Panc1 (cell line): ENCODE results near the gene FIG4. TPM values are rescaled to one million over a fixed set of nuclear protein-coding genes. Genes with fewer than 3 reads are reported as not detected.

Source experiments
- ATAC-seq: fragments of 200-7000 bp; cut with Tn5 transposase; 2 replicates; pipeline ENCODE4 v1.9.1; 2020; ENCODE audit warnings: mild to moderate bottlenecking, moderate library complexity
- BruUV-seq: library from RNA; stranded (reverse); fragments of 400-500 nt; replicated peaks from 2 replicates; lab custom pipeline; 2021; lab: Mats Ljungman, UMichigan
- CTCF ChIA-PET: fragments of 300-600 bp; sonication (Branson Sonifier 250); formaldehyde crosslinking; loops from one replicate; lab custom pipeline; 2022; ENCODE audit warnings: antibody characterized with exemption; lab: Charles Lee
- POLR2A ChIA-PET: fragments of 300-600 bp; sonication (Branson Sonifier 250); formaldehyde crosslinking; loops from one replicate; lab custom pipeline; 2022; ENCODE audit warnings: antibody characterized with exemption; lab: Charles Lee
- DNase-seq: peaks from one replicate; pipeline ENCODE4 v3.0.0-alpha.2; 2010; ENCODE audit warnings: low read depth, low spot score
- H3K27ac ChIP-seq: 2 replicates; pipeline ENCODE4 v1.5.1; 2011; ENCODE audit warnings: mild to moderate bottlenecking, low read length, inconsistent platforms
- H3K27me3 ChIP-seq: fragments of 200-500 bp; sonication (Bioruptor generic); 2 replicates; pipeline ENCODE4 v1.6.0; 2014; ENCODE audit warnings: low read length, inconsistent platforms; ENCODE audit not compliant: control insufficient read depth, insufficient read depth
- H3K36me3 ChIP-seq: fragments of 200-500 bp; sonication (Bioruptor generic); 2 replicates; pipeline ENCODE4 v1.5.1; 2014; ENCODE audit warnings: inconsistent platforms, mild to moderate bottlenecking, low read length, moderate library complexity; ENCODE audit not compliant: control insufficient read depth, insufficient read depth
- H3K4me1 ChIP-seq: 2 replicates; pipeline ENCODE4 v1.5.1; 2011; ENCODE audit warnings: inconsistent platforms, mild to moderate bottlenecking, low read length, moderate library complexity; ENCODE audit not compliant: control insufficient read depth, insufficient read depth
- H3K4me3 ChIP-seq, 2 experiments: 2 replicates each; pipeline ENCODE4 v1.5.1; 2011 to 2012; ENCODE audit warnings: low read depth in 2 of 2, low read length in 2 of 2, mild to moderate bottlenecking in 2 of 2, inconsistent platforms in 1 of 2, moderate library complexity in 1 of 2
- H3K9me3 ChIP-seq: fragments of 200-500 bp; sonication (Bioruptor generic); 2 replicates; pipeline ENCODE4 v1.5.1; 2014; ENCODE audit warnings: low read depth, mild to moderate bottlenecking, inconsistent platforms, low read length, moderate library complexity; ENCODE audit not compliant: control insufficient read depth, insufficient read depth
- CTCF ChIP-seq: fragments of 450-650 bp; IDR thresholded peaks from 2 replicates; pipeline ENCODE4 v1.5.1; 2017; ENCODE audit warnings: mild to moderate bottlenecking
- POLR2AphosphoS5 ChIP-seq: IDR thresholded peaks from 2 replicates; pipeline ENCODE4 v1.6.1; 2012; ENCODE audit warnings: mild to moderate bottlenecking, low read depth, low read length, moderate library complexity
- REST ChIP-seq, 2 experiments: IDR thresholded peaks; 2 replicates each; pipeline ENCODE4 v1.6.1; 2011 to 2012; ENCODE audit warnings: low read depth in 2 of 2, control low read depth in 1 of 2, low read length in 1 of 2, mild to moderate bottlenecking in 1 of 2, moderate library complexity in 1 of 2; ENCODE audit not compliant: insufficient read depth in 1 of 2
- SIN3A ChIP-seq: IDR thresholded peaks from 2 replicates; pipeline ENCODE4 v1.6.1; 2012; ENCODE audit warnings: low read depth, mild to moderate bottlenecking, low read length, moderate library complexity, borderline replicate concordance; ENCODE audit not compliant: insufficient read depth
- TCF7L2 ChIP-seq: IDR thresholded peaks from 2 replicates; pipeline ENCODE4 v1.6.1; 2011; ENCODE audit warnings: mild to moderate bottlenecking, low read depth, low read length, inconsistent platforms
- in situ Hi-C: cut with HindIII; loops from 2 replicates; pipeline ENCODE4 v1.10.0; 2016; ENCODE audit warnings: low sequenced_read_pairs, low pct_unique_long_range_greater_than_20kb
- intact Hi-C: fragments of 100-400 bp; cut with micrococcal nuclease; formaldehyde crosslinking; loops from one replicate; pipeline ENCODE4 v1.10.0; 2022; ENCODE audit not compliant: unreplicated experiment
- total RNA-seq: library from RNA; stranded (reverse); gene quantifications from one replicate; pipeline ENCODE4 v1.2.1, GENCODE V29; 2021; ENCODE audit not compliant: unreplicated experiment

The FIG4 gene
- total RNA-seq, 1 experiment from 2014 or later: 19.0 TPM

- no peak for DNase-seq
- no peak for TF ChIP-seq POLR2AphosphoS5
- no peak for TF ChIP-seq REST (IDR thresholded peaks at IDR 0.05; ENCODE audit: insufficient read depth in 1 of 2, low read depth in 2 of 2, low read length in 1 of 2)
- no peak for TF ChIP-seq SIN3A
- no peak for TF ChIP-seq CTCF
- no peak for TF ChIP-seq TCF7L2
- no peaks in the 10 kb centered on the region for H3K36me3 ChIP-seq
- intact Hi-C loops: no loop called here
- in situ Hi-C loops: no loop called here
- BruUV-seq: no TSS peak
- H3K9me3 ChIP-seq: no peaks in the 10 kb centered on the region
- POLR2A ChIA-PET: no interaction called here
- no peaks in the 10 kb centered on the region for H3K27me3 ChIP-seq
- H3K27ac ChIP-seq: no peak overlapping the region
- CTCF ChIA-PET: no interaction called here
- ATAC-seq: peak; percentile 57
- no peak overlapping the region for H3K4me3 ChIP-seq
- peaks cover 6% of the 10 kb centered on the region; the same call in 1 of the 2 replicates for H3K4me1 ChIP-seq
Measured at GRCh38 chr6:109834595-109835437, 143.7 kb downstream of the FIG4 start.

- H3K36me3 ChIP-seq: no peaks in the 10 kb centered on the region
- H3K9me3 ChIP-seq: no peaks in the 10 kb centered on the region
- ChIA-PET CTCF (no interaction called here), POLR2A (no interaction called here)
- H3K27me3 ChIP-seq: no peaks in the 10 kb centered on the region
- DNase-seq (no peak), ATAC-seq (no peak)
- intact Hi-C loops: no loop called here
- H3K4me3 ChIP-seq: no peak overlapping the region
- in situ Hi-C loops: no loop called here
- no peak for TF ChIP-seq SIN3A
- TF ChIP-seq POLR2AphosphoS5: no peak
- BruUV-seq: no TSS peak
- peaks cover 5% of the 10 kb centered on the region; the same call in 1 of the 2 replicates for H3K4me1 ChIP-seq
- no peak overlapping the region for H3K27ac ChIP-seq
Measured at GRCh38 chr6:109840034-109840433, 148.9 kb downstream of the FIG4 start.

DNA sequence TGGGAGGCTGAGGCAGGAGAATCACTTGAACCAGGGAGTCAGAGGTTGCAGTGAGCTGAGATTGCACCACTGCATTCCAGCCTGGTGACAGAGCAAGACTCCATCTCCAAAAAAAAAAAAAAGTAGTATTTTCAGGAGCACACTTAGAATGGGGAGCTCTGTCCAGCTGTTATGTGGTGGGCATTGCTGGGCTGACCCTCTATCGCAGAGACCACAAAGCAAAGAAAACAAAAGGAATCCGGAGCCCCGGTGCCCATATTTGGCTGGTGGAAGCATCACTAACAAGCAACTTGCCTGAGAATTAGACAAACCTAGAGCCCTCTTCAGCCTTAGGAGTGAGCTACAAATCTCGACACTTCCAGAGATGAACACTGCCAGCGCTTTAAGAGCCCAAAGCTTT lies 149.7 kb downstream of the FIG4 start:
- CTCF ChIA-PET: interaction anchor here (0.6 kb wide), 2 partner anchors 40 to 551 kb away, joined by 3 to 6 read pairs; no protein-coding TSS in a partner anchor
- H3K4me3 ChIP-seq: no peak overlapping the region
- H3K27ac ChIP-seq: no peak overlapping the region
- H3K4me1 ChIP-seq: no peaks in the 10 kb centered on the region
- peak; percentile 50; the same call in 1 of the 2 replicates for ATAC-seq
- H3K36me3 ChIP-seq: no peaks in the 10 kb centered on the region
- in situ Hi-C loops: no loop called here
- BruUV-seq: no TSS peak
- no peaks in the 10 kb centered on the region for H3K9me3 ChIP-seq
- H3K27me3 ChIP-seq: no peaks in the 10 kb centered on the region
- intact Hi-C loops: no loop called here
- POLR2A ChIA-PET: no interaction called here
- DNase-seq: no peak
- no peak for TF ChIP-seq POLR2AphosphoS5
- no peak for TF ChIP-seq CTCF
- no peak for TF ChIP-seq REST (IDR thresholded peaks at IDR 0.05; ENCODE audit: insufficient read depth in 1 of 2, low read depth in 2 of 2, low read length in 1 of 2)
- no peak for TF ChIP-seq TCF7L2
- TF ChIP-seq SIN3A: no peak
